Measurements from ENCODE around the gene EPHA6.

EPHA6 gene

DNA sequence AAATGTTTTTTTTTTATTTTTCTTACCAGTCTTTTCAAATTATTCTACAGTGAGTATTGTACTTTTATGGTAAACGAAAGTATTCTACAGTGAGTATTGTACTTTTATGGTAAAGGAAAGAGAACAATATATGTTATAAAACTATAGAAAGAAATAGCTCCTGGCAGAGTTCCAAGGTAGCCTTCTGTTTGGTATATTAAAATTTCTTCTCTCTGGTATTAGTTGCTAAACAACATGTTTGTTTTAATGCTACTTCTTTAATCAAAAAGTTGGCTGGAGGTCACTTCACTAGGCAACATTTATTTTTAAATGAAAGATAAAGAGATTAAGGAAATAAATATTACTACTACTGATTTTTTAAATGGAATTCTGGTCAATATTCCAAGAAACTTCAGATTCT lies 841.6 kb downstream of the EPHA6 start:
- no peak for DNase-seq

DNA sequence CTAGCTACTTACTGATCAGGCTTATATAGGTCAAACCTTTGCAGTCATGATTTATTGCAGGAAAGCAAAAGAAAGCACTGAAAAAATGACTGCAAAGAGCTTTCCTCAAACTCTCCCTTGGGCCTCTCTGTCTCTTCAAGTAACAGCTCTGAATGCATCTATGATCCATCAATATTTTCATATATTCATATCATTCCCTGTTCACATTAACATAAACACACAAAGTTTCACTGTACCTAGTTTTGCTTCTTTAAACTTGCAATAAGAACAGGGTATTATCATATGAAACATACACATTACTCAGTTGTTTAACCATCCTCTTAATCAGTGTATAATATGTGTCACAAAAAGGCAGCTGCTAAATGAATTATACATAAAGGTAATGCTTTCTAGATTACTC lies 842.2 kb downstream of the EPHA6 start:
- DNase-seq: no peak

DNA sequence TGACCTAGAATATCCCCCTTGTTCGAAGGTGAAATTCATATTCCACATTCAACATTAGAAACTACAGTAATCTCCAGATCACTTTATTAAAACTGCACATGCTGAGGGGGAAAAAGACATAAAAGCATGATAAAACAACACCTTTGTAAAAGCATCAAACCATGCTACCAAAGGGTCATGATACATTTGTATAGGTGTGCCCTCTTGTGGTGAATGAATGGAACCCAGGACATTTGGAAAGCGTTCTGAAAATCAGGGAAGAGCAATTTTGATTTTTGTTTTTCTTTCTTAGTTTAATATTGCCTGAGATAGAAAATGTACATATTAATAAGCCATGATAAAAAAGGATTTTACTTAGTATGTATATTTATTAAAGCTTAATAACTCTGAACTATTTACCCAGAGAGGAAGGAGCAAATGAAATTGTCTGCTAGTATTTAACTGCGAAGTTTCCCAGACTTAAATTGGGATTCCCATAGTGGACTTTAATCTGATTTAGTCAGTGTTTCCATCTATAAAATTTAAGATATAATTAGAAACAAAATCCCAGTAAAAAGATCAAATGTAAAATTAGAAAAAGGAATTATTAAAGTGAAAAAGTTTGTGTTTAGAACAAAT lies 844.4 kb downstream of the EPHA6 start:
- no peak for DNase-seq

DNA sequence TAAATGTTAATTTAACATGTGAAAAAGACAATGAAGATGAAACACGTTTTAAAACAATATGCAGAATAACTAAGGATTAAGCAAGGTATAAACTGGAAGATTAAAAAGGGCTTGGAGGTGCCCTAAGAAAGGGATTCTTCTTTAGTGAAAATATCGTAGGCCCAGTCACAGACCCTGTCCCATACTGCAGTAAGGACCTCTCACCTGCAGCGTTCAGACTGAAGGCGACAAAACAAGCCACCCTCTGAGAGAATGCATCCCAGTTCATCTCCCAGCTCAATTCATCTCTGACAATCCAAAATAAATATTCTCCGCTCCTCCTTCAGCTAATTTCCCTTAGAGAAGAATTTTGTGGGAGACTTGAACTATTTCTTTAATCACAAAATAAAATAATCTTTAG lies 847.9 kb downstream of the EPHA6 start:
- no peak for DNase-seq

DNA sequence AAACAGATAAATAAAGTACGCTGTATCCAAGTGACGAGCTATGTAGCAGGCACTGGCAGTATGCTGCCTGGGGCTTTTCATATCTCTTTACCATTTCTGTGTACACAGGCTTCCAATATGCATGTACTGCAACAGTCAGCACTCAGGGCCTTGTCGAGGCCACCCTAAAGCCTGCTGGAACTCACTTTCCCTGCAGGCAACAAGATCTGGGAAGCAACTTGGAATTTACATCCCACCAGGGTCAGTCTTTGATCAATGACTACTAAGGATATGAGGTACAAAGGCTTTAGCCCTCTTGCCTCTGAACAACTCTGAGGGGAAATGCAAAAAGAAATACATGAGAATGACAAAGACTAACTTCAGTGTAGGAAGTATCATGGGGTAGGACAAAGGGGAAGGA lies 848.4 kb downstream of the EPHA6 start:
- DNase-seq: no peak

DNA sequence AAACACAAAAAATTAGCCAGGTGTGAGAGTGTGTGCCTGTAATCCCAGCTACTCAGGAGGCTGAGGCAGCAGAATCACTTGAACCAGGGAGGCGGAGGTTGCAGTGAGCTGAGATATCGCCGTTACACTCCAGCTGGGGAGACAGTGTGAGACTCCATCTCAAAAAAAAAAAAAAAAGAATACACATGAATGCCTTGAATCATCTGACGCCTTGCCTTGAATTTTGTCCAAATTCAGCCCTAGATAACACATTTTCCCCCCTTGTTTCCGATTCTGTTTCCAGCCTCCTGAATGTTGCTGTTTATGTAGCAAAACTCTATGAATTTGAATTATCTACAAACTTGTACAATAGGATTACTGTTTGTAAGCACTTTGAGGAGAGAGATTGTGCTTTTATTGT lies 851.5 kb downstream of the EPHA6 start:
- no peak for DNase-seq

DNA sequence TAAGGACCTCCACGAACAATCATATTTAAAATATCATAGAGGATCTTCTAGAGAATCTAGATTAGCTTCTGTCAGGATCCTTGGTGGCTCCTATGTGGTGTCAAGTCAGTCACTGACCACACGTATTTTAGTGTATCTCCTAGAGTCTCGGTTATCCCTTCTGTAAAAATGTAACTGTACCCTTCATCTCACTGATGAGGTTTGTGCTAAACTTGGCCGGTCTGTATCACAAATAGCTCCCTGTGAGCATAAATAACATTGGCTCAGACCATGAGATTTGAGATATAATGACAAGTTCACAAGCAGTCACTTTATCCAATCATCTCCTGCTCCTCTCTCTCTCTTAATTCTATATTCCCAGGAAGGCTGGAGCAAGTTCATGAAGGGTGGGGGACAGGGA lies 856.6 kb downstream of the EPHA6 start:
- DNase-seq: no peak

DNA sequence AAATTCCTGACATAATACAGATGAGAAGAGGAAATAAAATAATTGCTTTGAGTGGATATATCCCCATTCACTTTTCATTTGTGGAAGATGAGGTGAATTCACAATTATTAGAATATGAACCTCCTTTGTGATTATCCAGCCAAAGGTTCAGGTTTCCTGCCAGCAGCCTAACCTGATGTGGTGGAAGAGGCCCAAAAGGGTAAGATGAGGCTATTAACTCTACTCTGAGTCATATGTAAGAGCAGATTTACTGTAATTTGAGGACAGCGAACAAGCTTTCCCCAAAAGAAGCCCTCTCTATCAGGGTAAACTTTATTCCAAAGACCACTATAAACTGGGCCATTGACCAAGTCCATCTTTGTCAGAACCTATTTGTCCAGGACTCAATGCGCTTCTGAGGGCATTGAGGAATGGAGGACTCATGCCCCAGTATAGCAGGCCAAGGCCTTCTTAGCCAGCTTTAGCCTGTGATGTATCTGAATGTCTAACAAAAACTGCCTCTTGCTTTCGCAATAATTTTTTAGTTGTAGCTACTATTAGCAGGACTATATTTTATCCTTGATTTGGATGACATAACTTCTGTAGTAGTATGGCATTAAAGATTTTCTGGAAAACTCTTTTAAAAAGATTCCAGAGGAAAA lies 859.1 kb downstream of the EPHA6 start:
- DNase-seq: no peak

DNA sequence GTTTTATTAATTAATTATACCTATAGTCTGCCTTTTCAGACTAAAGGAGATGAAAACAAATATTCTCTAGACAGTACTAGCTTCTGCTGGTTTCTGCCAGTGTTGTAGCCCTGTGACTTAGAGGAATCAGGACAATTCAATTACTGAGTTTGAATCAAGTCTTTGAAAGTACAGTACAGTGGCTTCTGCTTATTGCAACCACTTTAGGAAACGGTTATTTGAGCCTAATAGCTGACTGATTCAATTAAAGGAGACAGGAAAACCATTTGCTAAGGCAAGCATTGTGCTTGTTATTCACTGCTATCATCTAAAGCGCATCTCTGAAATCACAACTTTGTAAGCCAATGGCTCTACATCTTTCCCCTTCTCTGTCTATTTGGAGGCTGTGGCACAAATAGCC lies 860.1 kb downstream of the EPHA6 start:
- DNase-seq: no peak

DNA sequence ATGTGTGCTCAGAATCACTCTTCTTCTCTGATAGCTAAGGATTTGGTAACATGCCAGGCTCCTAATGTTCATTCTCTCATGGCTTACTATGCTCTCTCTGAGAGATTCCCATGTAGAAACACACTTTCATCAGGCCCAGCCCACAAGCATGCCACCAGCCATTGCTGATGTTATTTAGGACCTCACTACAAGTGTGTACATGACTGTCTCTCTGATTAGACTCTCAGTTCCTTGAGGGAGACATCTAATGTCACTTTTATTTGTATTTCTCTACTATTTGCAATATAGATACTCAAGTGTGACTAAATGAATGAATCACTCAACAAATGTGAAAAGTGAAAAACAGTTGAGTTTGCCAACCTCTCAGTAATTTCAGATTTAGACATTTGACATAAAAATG lies 865.8 kb downstream of the EPHA6 start:
- DNase-seq: no peak

DNA sequence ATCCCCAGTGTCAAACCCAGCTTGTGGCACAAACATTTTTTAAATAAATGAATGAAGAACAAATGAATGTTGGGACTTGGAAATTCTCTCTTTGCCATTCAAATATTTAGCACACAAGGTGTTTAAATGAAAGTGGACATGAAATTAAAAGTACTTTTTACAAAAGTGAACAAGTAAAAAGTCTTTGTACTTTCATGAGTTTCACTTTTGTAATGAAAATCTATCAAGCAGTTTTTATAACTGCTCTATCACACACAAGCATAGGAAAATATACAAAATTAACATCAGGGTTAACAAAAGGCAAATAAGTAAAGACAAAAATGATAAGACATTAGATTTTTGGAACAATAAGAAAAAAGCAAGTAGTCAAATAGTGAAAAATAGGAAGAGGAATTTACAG lies 866.3 kb downstream of the EPHA6 start:
- DNase-seq: no peak

DNA sequence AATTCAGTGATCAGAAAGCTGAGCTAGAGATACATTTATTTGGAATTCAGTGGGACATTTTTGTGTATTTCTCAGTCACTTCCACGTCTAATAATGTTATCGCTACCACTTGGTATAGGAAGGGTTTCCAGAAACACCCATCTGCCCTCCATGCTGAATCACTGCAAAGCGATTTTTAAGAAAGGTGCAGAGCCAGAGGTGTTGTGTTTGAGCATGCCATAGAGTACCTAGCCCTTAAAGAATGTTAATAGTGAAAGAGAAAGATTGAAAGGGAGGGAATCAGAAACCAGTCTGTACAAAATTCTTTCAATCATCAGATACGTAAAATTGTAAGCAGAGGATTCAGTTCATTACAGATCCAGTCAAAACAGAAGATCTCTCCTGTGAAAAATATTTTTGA lies 870.1 kb downstream of the EPHA6 start:
- no peak for DNase-seq

DNA sequence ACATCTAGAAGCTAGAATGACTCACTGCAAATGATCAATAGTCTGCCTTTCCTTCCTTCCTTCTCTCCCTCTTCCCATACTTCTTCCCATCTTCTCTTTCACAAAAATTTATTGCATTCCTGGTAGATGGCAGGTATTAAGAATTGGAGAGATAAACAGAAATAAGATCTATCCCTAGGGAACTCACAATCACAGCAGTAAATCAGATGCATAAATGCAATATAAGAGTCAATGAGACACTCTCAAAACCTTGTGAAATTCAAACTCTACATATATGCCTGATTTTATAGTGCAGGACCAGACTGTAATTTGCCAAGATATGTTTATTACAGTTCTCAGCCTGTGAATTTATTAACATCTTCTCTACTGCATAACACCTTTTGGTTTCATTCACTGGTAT lies 871.9 kb downstream of the EPHA6 start:
- no peak for DNase-seq

DNA sequence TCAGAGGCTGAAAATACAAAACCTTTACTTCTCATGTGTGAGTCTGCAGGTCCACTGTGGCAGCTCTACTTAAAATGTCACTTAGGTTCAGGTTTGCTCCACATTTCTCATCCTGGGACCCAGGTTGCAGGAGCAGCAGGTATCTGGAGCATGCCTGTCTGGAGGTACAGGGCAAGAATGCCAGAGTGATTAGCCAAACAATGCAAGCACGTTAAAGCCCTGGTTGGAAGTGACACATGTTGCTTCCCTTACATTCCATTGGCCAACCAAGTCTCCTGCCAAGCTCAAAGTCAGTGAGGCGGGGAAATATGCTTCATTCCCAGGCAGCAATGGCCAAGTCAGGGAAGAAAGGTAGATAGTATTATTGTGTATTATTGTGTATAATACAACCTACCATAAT lies 873.3 kb downstream of the EPHA6 start:
- no peak for DNase-seq

DNA sequence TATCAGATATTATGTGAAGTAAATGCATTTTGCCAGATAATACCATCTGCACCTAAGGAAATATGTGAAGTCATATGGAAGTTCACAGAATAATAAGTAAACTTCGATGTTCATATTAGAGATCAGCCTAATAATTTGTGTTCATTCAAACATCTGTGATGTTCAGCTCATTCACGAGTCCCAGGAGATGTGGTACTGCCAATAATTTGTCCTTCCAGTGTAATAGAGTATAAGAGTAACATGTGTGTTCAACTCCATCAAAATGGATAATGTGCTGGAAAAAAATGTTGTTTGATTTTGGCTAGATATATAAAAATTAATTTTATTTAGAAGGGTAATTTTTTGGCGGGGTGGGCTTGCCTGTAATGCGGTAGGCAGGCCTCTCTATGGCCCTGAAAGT lies 874.7 kb downstream of the EPHA6 start:
- DNase-seq: no peak

DNA sequence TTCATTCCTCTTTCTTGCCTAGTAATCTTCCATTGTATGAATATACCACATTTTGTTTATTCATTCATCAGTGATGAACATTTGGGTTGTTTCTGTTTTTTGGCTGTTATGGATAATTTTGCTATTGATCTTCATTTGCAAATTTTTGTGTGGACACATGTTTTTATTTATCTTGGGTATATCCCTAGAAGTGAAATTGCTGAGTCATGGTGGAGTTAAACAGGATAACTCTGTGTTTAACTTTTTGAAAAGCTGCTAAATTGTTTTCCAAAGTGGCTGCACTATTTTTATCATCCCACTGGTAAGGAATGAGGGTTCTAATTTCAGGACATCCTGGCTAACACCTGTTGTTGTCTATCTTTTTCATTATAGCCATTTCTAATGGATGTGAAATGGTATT lies 875.6 kb downstream of the EPHA6 start:
- DNase-seq: no peak

DNA sequence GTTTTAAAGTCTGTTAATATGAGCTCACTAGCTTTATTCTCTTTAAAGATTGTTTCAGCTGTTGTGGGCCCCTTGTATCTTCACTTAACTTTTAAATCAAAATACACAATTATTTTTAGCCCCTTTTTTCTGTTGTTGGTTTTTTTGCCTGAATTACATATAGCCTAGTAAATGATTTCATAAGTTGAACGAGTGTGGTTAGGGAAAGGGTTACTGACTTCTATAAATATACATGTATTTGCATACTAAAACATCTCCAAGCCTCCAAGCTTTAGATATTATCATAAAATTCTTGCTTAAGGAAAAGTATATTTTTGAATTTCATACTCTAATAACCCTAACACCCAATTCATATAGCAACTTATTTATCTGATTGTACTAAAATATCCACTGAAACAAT lies 877.0 kb downstream of the EPHA6 start:
- no peak for DNase-seq

DNA sequence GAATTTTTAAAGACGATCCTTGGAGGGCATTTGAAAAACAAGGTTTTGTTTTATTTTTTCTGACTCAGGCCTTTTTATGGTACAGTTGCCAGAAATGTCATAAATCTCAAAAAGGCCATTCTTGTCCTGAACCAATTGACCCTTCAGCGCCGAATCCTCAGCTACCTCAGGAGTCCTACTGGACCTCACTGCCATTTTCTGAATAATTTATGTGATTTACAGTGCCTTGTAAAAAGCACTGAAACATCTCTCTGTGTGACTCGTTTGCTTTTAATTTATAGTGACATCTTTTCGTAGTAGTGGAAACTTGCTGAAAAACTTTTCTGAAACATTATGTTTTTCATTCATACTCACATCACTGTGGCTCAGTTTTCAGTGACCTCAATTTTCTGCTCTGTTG lies 878.0 kb downstream of the EPHA6 start:
- DNase-seq: no peak

DNA sequence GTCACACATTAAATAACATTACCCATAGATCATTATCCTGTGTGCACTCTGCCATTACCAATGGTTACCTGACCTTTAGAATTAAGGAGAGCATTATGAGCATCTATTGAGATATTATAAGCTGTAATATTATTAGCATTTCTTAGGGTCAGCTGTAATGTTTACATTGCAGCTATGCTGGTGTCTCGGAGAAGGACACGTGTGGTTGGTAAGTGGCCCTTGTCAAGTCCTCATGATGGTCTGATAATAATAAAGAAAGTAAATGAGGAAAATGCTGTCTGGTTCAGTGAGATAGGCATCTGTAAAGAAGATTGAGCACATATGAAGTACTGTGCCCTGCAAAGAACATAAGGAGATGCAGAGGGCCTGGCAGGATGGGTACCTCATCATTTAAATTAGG lies 878.4 kb downstream of the EPHA6 start:
- DNase-seq: no peak

DNA sequence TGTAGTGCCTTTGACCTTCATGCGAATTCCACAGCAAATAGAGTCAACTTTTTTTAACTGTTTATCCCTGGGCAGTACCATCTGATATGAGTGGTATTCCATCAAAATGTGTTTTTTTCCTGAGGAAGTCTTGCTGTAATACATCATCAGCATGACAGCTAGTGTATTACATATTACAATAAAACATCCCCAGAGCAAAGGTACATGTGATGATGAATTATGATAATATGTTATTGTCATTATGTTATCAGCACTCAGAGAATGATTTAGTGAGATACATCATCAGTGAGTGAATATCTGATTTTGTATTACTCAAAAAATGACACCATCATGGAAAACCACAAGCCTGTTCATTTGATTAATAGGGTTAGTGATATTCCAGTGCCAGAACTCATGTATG lies 880.5 kb downstream of the EPHA6 start:
- no peak for DNase-seq

DNA sequence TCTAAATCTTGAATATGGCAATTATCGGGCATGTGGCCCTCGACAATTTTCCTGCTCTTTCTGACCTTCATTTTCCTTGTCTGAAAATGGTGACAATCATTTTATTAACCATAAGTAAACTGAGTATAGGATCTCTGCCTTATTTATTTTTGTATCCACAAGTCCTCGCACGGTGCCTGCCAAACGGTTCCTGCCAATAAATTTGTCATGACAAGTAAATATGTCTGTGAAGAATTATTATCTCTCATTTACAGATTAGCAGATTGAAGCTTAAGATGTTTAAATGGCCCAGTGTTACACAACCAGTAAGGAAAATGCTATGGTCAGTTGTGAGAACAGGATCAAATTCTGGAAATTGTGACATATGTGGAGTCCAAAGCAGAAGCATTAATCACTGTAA lies 884.3 kb downstream of the EPHA6 start:
- no peak for DNase-seq

DNA sequence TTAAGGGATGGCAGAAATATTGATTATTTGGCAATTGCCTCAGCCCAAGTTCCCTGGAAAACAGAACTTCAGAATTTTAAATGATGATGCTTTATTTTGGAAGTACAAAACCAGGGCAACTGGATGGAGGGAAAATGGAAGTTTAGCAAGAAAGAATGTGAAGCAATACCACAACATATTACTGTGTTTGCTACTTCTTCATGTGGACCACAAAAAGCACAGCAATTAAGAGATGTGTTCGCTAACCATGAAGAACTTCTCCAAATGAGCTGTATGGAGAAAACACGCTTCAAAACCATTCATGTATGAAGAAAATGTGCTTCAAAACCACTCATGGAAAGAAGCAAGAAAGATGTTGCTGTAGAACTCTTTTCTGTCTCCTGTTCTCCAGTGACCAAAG lies 885.5 kb downstream of the EPHA6 start:
- no peak for DNase-seq

DNA sequence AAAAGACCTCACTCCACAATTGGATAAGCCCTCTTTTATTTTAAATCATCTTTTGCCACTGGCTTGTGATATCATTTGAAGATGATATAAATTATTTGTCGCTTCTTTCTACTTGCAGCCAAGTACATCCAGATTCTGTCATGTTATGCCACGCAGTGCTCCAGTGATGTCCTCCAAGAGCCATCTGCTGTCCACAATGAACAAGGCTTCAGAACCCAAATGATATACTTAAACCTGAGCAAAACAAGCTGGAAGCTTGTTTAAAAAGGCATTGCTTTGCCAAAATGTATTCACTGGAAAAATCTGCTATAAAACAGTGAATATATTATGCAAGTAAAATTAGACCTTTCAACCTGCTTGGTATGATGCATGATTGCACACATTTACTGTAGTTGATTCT lies 891.4 kb downstream of the EPHA6 start:
- DNase-seq: peak in 1 of 14 donors; percentile 79

DNA sequence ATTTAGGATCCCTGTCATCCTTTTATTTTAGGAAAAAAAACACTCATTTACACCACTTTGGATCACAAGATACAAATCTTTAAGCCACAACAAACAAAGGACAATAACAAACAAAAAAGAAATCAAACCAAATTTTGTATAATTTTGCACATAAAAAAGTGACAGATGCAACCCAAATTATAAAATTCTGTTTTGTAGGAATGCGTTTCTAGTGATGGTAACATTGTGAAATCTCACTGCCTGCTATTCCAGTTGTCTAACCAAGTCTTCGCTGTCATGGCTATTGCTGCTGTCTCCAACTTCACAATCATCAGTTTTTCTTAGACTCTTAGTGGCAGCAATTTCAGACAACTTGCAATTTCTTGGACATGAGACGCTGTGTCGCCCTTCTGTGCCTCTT lies 891.8 kb downstream of the EPHA6 start:
- DNase-seq: no peak

DNA sequence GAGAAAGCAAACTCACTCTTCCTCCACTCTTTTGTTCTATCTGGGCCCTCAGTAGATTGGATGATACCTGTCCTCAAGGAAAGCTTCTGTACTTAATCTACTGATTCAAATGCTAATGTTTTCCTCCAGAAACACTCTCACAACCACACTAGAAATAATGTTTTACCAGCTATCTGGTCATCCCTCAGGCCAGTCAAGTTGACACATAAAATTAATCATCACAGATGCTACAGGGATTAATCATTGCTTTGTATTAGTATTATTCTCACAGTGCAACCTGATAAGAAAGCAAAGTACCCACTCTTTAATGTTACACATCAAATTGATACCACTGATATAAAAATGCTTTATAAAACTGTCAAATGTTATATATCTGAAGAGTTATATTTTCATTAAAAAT lies 897.3 kb downstream of the EPHA6 start:
- DNase-seq: no peak

All from C1 segment of cervical spinal cord (tissue), 14 donors.